MM.1S (cell line): ENCODE results near the gene ZFP91.

Experiments used
- EZH2phosphoT487 ChIP-seq: fragments of 300-600 bp; sonication (generic); IDR thresholded peaks from 2 replicates; pipeline ENCODE4 v1.6.1; 2018; ENCODE audit warnings: antibody characterized with exemption, low read length
- TF ChIP-seq, protein P1 (sequence below): fragments of 300-600 bp; sonication (generic); IDR thresholded peaks from 2 replicates; pipeline ENCODE4 v1.5.1; 2016; ENCODE audit warnings: antibody characterized with exemption, low read length, mixed read lengths

DNA sequence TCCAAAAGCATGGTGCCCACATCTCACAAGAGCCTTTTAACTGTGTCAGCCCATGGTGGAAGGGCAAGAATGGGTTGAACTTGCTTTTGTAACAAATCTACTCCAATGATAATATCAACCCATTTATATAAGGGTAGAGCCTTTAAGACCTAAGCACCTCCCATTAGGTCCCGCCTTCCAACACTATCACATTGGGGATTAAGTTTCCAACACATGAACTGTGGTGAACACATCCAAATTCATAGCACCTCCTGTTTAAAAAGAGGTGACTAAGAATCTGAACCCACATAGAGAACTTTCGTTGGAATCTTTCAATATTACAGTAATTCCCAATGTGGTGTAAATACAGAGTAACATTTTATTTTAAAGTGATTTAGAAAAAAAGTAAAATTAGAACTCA is 34.4 kb downstream of the ZFP91 start:
- TF ChIP-seq EZH2phosphoT487 = no peak
- TF ChIP-seq, protein P1, sequence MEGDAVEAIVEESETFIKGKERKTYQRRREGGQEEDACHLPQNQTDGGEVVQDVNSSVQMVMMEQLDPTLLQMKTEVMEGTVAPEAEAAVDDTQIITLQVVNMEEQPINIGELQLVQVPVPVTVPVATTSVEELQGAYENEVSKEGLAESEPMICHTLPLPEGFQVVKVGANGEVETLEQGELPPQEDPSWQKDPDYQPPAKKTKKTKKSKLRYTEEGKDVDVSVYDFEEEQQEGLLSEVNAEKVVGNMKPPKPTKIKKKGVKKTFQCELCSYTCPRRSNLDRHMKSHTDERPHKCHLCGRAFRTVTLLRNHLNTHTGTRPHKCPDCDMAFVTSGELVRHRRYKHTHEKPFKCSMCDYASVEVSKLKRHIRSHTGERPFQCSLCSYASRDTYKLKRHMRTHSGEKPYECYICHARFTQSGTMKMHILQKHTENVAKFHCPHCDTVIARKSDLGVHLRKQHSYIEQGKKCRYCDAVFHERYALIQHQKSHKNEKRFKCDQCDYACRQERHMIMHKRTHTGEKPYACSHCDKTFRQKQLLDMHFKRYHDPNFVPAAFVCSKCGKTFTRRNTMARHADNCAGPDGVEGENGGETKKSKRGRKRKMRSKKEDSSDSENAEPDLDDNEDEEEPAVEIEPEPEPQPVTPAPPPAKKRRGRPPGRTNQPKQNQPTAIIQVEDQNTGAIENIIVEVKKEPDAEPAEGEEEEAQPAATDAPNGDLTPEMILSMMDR = no peak
